Activated CD4-positive, alpha-beta memory T cell treated with anti-CD3 and anti-CD28 coated beads for 36 hours (primary cell): ENCODE measurements around the gene TMEM74B. TPM values are rescaled to one million over a fixed set of nuclear protein-coding genes. Genes with fewer than 3 reads are reported as not detected.

Experiments used
- CTCF ChIA-PET: fragments of 350-600 bp; sonication (Branson Sonifier 250); formaldehyde crosslinking; loops from one replicate; lab custom pipeline; 2021; ENCODE audit warnings: antibody characterized with exemption, inconsistent platforms; lab: Charles Lee
- POLR2A ChIA-PET: fragments of 350-600 bp; sonication (Branson Sonifier 250); formaldehyde crosslinking; loops from one replicate; lab custom pipeline; 2021; ENCODE audit warnings: antibody characterized with exemption; lab: Charles Lee
- DNase-seq: peaks from one replicate; pipeline ENCODE4 v3.0.0-alpha.2; 2020
- H3K27ac Mint-ChIP-seq: one replicate; pipeline ENCODE4 v1.8.0; 2021; ENCODE audit warnings: mixed read lengths
- H3K27me3 Mint-ChIP-seq: one replicate; pipeline ENCODE4 v1.8.0; 2021; ENCODE audit warnings: mixed read lengths
- H3K36me3 Mint-ChIP-seq: one replicate; pipeline ENCODE4 v1.8.0; 2021; ENCODE audit warnings: mixed read lengths
- H3K4me1 Mint-ChIP-seq: one replicate; pipeline ENCODE4 v1.8.0; 2021; ENCODE audit warnings: low read depth, mixed read lengths
- H3K4me3 Mint-ChIP-seq: one replicate; pipeline ENCODE4 v1.8.0; 2021; ENCODE audit warnings: mild to moderate bottlenecking, mixed read lengths
- H3K9me3 Mint-ChIP-seq: one replicate; pipeline ENCODE4 v1.8.0; 2021; ENCODE audit warnings: mixed read lengths
- intact Hi-C: fragments of 100-400 bp; cut with micrococcal nuclease; formaldehyde crosslinking; loops from one replicate; pipeline ENCODE4 v1.15.1; 2023
- total RNA-seq, 2 experiments: library from RNA; stranded (reverse); gene quantifications; one replicate each; pipeline ENCODE4 v1.2.3, GENCODE V29; 2021

The TMEM74B gene
- total RNA-seq, 2 experiments from 2014 or later, result 0.63 to 1.3 TPM

GRCh38 chr20:1171461-1172093 is 13.2 kb downstream of the TMEM74B start:
- ChIA-PET POLR2A (interaction anchor here (1.2 kb wide), 1 partner anchor 9 kb away, joined by 3 read pairs; no protein-coding TSS in a partner anchor), CTCF (no interaction called here)
- Mint-ChIP-seq H3K36me3 (peaks cover 50% of the 10 kb centered on the region), H3K4me3 (no peak overlapping the region), H3K27ac (no peak overlapping the region), H3K27me3 (no peaks in the 10 kb centered on the region), H3K9me3 (no peaks in the 10 kb centered on the region), H3K4me1 (no peaks in the 10 kb centered on the region)
- intact Hi-C loops, result no loop called here
- DNase-seq, result no peak

DNA sequence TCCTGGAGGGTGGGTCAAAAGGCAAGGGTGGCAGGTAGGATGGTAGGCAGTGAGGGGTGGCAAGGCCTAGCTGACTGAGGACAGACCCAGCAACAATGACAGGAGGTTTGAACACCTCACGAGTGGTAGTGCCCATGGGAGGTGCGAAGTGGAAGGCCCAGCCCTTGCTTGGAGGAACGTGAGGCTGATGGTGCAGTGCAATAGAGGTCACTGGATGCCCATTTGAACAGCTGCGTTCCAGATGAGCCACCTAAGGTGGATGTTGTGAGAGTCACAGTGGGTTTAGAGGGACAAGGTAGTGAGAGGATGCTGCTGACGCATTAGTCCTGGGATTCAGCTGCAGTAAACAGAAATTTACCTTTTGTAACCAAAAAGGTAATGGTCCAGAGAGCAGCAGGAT is 15.6 kb downstream of the TMEM74B start:
- POLR2A ChIA-PET, result no interaction called here
- H3K9me3 Mint-ChIP-seq, result no peaks in the 10 kb centered on the region
- H3K4me3 Mint-ChIP-seq, result no peak overlapping the region
- intact Hi-C loops, result no loop called here
- no peak overlapping the region for H3K27ac Mint-ChIP-seq
- H3K27me3 Mint-ChIP-seq, result no peaks in the 10 kb centered on the region
- CTCF ChIA-PET, result no interaction called here
- no peak for DNase-seq
- H3K36me3 Mint-ChIP-seq, result peaks cover 73% of the 10 kb centered on the region
- H3K4me1 Mint-ChIP-seq, result no peaks in the 10 kb centered on the region

- POLR2A ChIA-PET, result no interaction called here
- no peaks in the 10 kb centered on the region for H3K27me3 Mint-ChIP-seq
- H3K27ac Mint-ChIP-seq, result no peak overlapping the region
- no peaks in the 10 kb centered on the region for H3K9me3 Mint-ChIP-seq
- no peak overlapping the region for H3K4me3 Mint-ChIP-seq
- CTCF ChIA-PET, result interaction anchor here (0.7 kb wide), 1 partner anchor 59 kb away, joined by 3 read pairs; no protein-coding TSS in a partner anchor
- peaks cover 67% of the 10 kb centered on the region for H3K36me3 Mint-ChIP-seq
- no peaks in the 10 kb centered on the region for H3K4me1 Mint-ChIP-seq
- intact Hi-C loops, result no loop called here
- DNase-seq, result no peak
Observed at GRCh38 chr20:1166948-1167720, 17.6 kb downstream of the TMEM74B start.

DNA sequence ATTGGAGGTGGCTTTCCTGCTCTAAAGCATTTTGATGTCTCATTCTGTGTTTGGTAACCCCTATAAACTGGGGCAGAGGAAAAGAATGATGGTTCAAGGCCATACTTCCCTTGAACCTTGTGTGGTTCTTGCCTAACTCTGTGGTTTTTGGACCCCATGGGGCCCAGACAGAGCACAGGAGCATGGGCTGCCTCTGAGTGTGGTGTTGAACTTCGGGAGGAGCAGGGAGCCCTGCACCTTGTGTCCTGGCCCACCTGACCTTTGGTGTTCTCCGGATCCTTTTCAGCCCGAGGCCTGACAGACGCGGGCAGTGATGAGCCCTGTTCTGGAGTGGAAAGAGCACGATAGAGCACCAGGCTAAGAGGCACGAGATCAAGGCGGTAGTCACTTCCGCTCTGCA is 18.8 kb downstream of the TMEM74B start:
- H3K27me3 Mint-ChIP-seq, result no peaks in the 10 kb centered on the region
- CTCF ChIA-PET, result no interaction called here
- H3K27ac Mint-ChIP-seq, result no peak overlapping the region
- POLR2A ChIA-PET, result no interaction called here
- H3K9me3 Mint-ChIP-seq, result no peaks in the 10 kb centered on the region
- no peak for DNase-seq
- no peaks in the 10 kb centered on the region for H3K4me1 Mint-ChIP-seq
- H3K36me3 Mint-ChIP-seq, result peaks cover 66% of the 10 kb centered on the region
- intact Hi-C loops, result no loop called here
- H3K4me3 Mint-ChIP-seq, result no peak overlapping the region

GRCh38 chr20:1165521-1165920 is 19.3 kb downstream of the TMEM74B start:
- H3K27ac Mint-ChIP-seq, result no peak overlapping the region
- H3K4me3 Mint-ChIP-seq, result no peak overlapping the region
- ChIA-PET CTCF (no interaction called here), POLR2A (no interaction called here)
- H3K9me3 Mint-ChIP-seq, result no peaks in the 10 kb centered on the region
- intact Hi-C loops, result no loop called here
- H3K36me3 Mint-ChIP-seq, result peaks cover 69% of the 10 kb centered on the region
- no peaks in the 10 kb centered on the region for H3K4me1 Mint-ChIP-seq
- H3K27me3 Mint-ChIP-seq, result no peaks in the 10 kb centered on the region
- no peak for DNase-seq

GRCh38 chr20:1164871-1165270 is 19.9 kb downstream of the TMEM74B start:
- CTCF ChIA-PET, result no interaction called here
- Mint-ChIP-seq H3K36me3 (peaks cover 67% of the 10 kb centered on the region), H3K9me3 (no peaks in the 10 kb centered on the region)

GRCh38 chr20:1163653-1164052 is 21.1 kb downstream of the TMEM74B start:
- no peak for DNase-seq
- Mint-ChIP-seq H3K4me3 (no peak overlapping the region), H3K27me3 (no peaks in the 10 kb centered on the region), H3K27ac (no peak overlapping the region), H3K9me3 (no peaks in the 10 kb centered on the region), H3K4me1 (no peaks in the 10 kb centered on the region), H3K36me3 (peaks cover 58% of the 10 kb centered on the region)
- CTCF ChIA-PET, result no interaction called here
- intact Hi-C loops, result no loop called here
- POLR2A ChIA-PET, result interaction anchor here (1.2 kb wide), 1 partner anchor 9 kb away, joined by 3 read pairs; no protein-coding TSS in a partner anchor

More at GRCh38 chr20:1164871-1165270, 19.9 kb downstream of the TMEM74B start:
- Mint-ChIP-seq H3K4me3 (no peak overlapping the region), H3K27me3 (no peaks in the 10 kb centered on the region), H3K4me1 (no peaks in the 10 kb centered on the region), H3K27ac (no peak overlapping the region)
- DNase-seq, result no peak
- POLR2A ChIA-PET, result no interaction called here
- intact Hi-C loops, result no loop called here

DNA sequence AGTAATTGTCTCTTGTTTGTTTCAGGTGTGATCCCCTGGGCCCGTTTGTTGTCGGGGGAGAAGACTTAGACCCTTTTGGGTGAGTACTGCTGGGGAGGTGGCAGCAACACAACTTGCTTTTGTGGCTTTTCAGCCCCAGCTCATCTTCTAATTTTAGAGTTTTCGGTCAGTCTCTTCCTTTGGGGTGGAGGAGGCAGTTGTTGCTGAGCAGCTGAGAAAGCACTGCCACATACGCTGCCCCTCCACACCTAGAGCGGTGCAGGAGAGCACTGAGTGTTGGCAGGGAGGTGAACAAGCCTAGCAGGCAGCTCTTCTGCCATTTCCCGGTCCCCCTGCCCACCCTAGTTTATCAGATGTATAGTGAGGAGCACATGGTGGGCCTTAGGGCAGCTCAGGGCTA is 21.7 kb downstream of the TMEM74B start:
- intact Hi-C loops, result no loop called here
- Mint-ChIP-seq H3K4me1 (no peaks in the 10 kb centered on the region), H3K27me3 (no peaks in the 10 kb centered on the region), H3K4me3 (no peak overlapping the region), H3K9me3 (no peaks in the 10 kb centered on the region), H3K36me3 (peaks cover 53% of the 10 kb centered on the region), H3K27ac (no peak overlapping the region)
- CTCF ChIA-PET, result no interaction called here
- DNase-seq, result no peak
- POLR2A ChIA-PET, result interaction anchor here (1.2 kb wide), 1 partner anchor 9 kb away, joined by 3 read pairs; no protein-coding TSS in a partner anchor

- H3K27me3 Mint-ChIP-seq, result no peaks in the 10 kb centered on the region
Observed at GRCh38 chr20:1160991-1161390, 23.8 kb downstream of the TMEM74B start.

DNA sequence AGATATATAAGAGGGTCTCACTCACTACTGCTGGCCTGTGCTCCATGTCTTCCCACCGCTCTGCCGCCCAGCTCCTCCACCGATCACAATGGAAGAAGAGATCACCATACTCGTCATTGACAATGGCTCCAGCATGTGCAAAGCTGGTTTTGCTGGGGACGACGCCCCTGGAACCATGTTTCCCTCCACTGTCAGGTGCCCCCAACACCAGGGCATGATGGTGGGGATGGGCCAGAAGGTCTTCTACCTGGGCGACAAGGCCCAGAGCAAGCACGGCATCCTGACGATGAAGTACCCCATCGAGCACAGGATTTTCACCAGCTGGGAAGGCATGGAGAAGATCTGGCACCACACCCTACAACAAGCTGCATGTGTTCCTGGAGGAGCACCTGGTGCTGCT is 24.3 kb downstream of the TMEM74B start:
- no peaks in the 10 kb centered on the region for H3K27me3 Mint-ChIP-seq
- no peak overlapping the region for H3K27ac Mint-ChIP-seq
- no peak for DNase-seq
- H3K4me1 Mint-ChIP-seq, result no peaks in the 10 kb centered on the region
- intact Hi-C loops, result no loop called here
- CTCF ChIA-PET, result no interaction called here
- peaks cover 4% of the 10 kb centered on the region for H3K9me3 Mint-ChIP-seq
- POLR2A ChIA-PET, result no interaction called here
- peaks cover 43% of the 10 kb centered on the region for H3K36me3 Mint-ChIP-seq
- no peak overlapping the region for H3K4me3 Mint-ChIP-seq

More at GRCh38 chr20:1160991-1161390, 23.8 kb downstream of the TMEM74B start:
- Mint-ChIP-seq H3K4me3 (no peak overlapping the region), H3K27ac (no peak overlapping the region), H3K9me3 (peaks cover 2% of the 10 kb centered on the region), H3K4me1 (no peaks in the 10 kb centered on the region), H3K36me3 (peaks cover 43% of the 10 kb centered on the region)
- DNase-seq, result no peak
- POLR2A ChIA-PET, result no interaction called here
- CTCF ChIA-PET, result no interaction called here
- intact Hi-C loops, result no loop called here

- intact Hi-C loops, result no loop called here
- Mint-ChIP-seq H3K36me3 (peaks cover 50% of the 10 kb centered on the region), H3K27ac (no peak overlapping the region), H3K9me3 (peaks cover 4% of the 10 kb centered on the region), H3K27me3 (no peaks in the 10 kb centered on the region), H3K4me1 (peaks cover 5% of the 10 kb centered on the region), H3K4me3 (no peak overlapping the region)
- ChIA-PET CTCF (no interaction called here), POLR2A (no interaction called here)
- no peak for DNase-seq
Observed at GRCh38 chr20:1155342-1155741, 29.4 kb downstream of the TMEM74B start.

- Mint-ChIP-seq H3K27me3 (no peaks in the 10 kb centered on the region), H3K4me3 (no peak overlapping the region), H3K36me3 (peaks cover 48% of the 10 kb centered on the region), H3K4me1 (peaks cover 8% of the 10 kb centered on the region), H3K9me3 (peaks cover 4% of the 10 kb centered on the region), H3K27ac (no peak overlapping the region)
- intact Hi-C loops, result no loop called here
- ChIA-PET POLR2A (no interaction called here), CTCF (no interaction called here)
- no peak for DNase-seq
Observed at GRCh38 chr20:1154691-1155090, 30.1 kb downstream of the TMEM74B start.
